Activated CD4-positive, alpha-beta memory T cell treated with anti-CD3 and anti-CD28 coated beads for 36 hours (primary cell): ENCODE data around the gene FBLN1. TPM values are rescaled to one million over a fixed set of nuclear protein-coding genes. Genes with fewer than 3 reads are reported as not detected.
"Not testable (repeated sequence)": the region's sequence is repeated elsewhere in the genome, so short reads cannot be mapped to it uniquely, and the experiment has no call there.

Source experiments
- CTCF ChIA-PET: fragments of 350-600 bp; sonication (Branson Sonifier 250); formaldehyde crosslinking; loops from one replicate; lab custom pipeline; 2021; ENCODE audit warnings: antibody characterized with exemption, inconsistent platforms; lab: Charles Lee
- POLR2A ChIA-PET: fragments of 350-600 bp; sonication (Branson Sonifier 250); formaldehyde crosslinking; loops from one replicate; lab custom pipeline; 2021; ENCODE audit warnings: antibody characterized with exemption; lab: Charles Lee
- DNase-seq: peaks from one replicate; pipeline ENCODE4 v3.0.0-alpha.2; 2020
- H3K27ac Mint-ChIP-seq: one replicate; pipeline ENCODE4 v1.8.0; 2021; ENCODE audit warnings: mixed read lengths
- H3K27me3 Mint-ChIP-seq: one replicate; pipeline ENCODE4 v1.8.0; 2021; ENCODE audit warnings: mixed read lengths
- H3K36me3 Mint-ChIP-seq: one replicate; pipeline ENCODE4 v1.8.0; 2021; ENCODE audit warnings: mixed read lengths
- H3K4me1 Mint-ChIP-seq: one replicate; pipeline ENCODE4 v1.8.0; 2021; ENCODE audit warnings: low read depth, mixed read lengths
- H3K4me3 Mint-ChIP-seq: one replicate; pipeline ENCODE4 v1.8.0; 2021; ENCODE audit warnings: mild to moderate bottlenecking, mixed read lengths
- H3K9me3 Mint-ChIP-seq: one replicate; pipeline ENCODE4 v1.8.0; 2021; ENCODE audit warnings: mixed read lengths
- intact Hi-C: fragments of 100-400 bp; cut with micrococcal nuclease; formaldehyde crosslinking; loops from one replicate; pipeline ENCODE4 v1.15.1; 2023
- total RNA-seq, 2 experiments: library from RNA; stranded (reverse); gene quantifications; one replicate each; pipeline ENCODE4 v1.2.3, GENCODE V29; 2021

FBLN1 gene
- total RNA-seq, 2 experiments from 2014 or later: not detected

DNA sequence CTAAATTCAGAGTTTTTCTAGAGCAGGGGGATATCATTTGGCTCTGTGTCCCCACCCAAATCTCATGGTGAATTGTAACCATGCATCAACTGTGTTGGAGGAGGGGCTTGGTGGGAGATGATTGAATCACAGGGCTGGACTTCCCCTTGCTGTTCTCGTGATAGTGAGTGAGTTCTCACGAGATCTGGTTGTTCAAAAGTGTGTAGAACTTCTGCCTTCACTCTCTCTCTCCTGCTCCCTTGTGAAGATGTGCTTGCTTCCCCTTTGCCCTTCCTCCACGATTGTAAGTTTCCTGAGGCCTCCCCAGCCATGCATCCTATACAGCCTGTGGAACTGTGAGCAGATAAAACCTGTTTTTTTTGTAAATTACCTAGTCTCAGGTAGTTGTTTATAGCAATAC is 22.0 kb upstream of the FBLN1 start:
- Mint-ChIP-seq H3K4me3 (no peak overlapping the region), H3K27me3 (peaks cover 6% of the 10 kb centered on the region), H3K36me3 (no peaks in the 10 kb centered on the region), H3K9me3 (peaks cover 3% of the 10 kb centered on the region), H3K27ac (no peak overlapping the region), H3K4me1 (no peaks in the 10 kb centered on the region)
- intact Hi-C loops: no loop called here
- POLR2A ChIA-PET: no interaction called here
- CTCF ChIA-PET: no interaction called here
- DNase-seq: no peak

DNA sequence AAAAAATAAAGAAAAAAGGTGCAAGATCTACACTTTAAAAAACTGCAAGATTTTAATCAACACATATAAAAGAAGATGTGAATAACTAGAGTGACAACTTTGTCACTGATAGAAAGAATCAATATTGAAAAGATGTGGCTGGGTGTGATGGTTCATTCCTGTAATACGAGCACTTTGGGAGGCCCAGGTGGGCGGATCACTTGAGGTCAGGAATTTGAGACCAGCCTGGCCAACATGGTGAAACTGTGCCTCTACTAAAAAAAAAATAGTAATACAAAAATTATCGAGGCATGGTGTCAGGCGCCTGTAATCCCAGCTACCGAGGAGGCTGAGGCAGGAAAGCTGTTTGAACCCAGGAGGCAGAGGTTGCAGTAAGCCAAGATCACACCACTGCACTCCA is 21.0 kb upstream of the FBLN1 start:
- ChIA-PET CTCF (interaction anchor here (0.6 kb wide), 1 partner anchor 37 kb away, joined by 4 read pairs; no protein-coding TSS in a partner anchor), POLR2A (no interaction called here)
- Mint-ChIP-seq H3K9me3 (peaks cover 3% of the 10 kb centered on the region), H3K27ac (no peak overlapping the region), H3K27me3 (peaks cover 6% of the 10 kb centered on the region), H3K36me3 (no peaks in the 10 kb centered on the region), H3K4me3 (no peak overlapping the region), H3K4me1 (no peaks in the 10 kb centered on the region)
- intact Hi-C loops: no loop called here
- DNase-seq: no peak

DNA sequence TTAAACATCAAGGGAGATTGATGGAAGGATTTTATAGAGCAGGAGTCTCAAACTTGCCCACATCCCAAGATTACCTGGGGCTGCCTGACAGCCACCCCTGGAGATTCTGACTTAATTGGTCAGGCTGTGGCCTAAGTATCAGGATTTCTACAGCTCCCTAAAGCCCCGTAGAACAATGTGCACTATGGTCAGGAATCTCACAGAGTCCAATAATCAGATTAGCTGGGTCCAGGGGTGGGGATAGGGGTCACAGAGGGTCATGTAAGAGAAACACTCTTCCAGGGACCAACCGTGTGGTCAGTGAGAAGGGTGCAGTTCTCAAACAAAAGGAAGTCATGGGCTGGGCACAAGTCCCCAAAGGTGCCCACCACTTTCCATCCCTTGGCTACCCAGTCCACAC is 20.5 kb upstream of the FBLN1 start:
- no peaks in the 10 kb centered on the region for H3K4me1 Mint-ChIP-seq
- H3K9me3 Mint-ChIP-seq: peaks cover 3% of the 10 kb centered on the region
- POLR2A ChIA-PET: interaction anchor here (0.7 kb wide), 1 partner anchor 126 kb away, joined by 6 read pairs; no protein-coding TSS in a partner anchor
- CTCF ChIA-PET: interaction anchor here (0.6 kb wide), 1 partner anchor 38 kb away, joined by 4 read pairs; no protein-coding TSS in a partner anchor
- intact Hi-C loops: no loop called here
- peaks cover 6% of the 10 kb centered on the region for H3K27me3 Mint-ChIP-seq
- H3K27ac Mint-ChIP-seq: no peak overlapping the region
- no peaks in the 10 kb centered on the region for H3K36me3 Mint-ChIP-seq
- DNase-seq: no peak
- no peak overlapping the region for H3K4me3 Mint-ChIP-seq

- POLR2A ChIA-PET: no interaction called here
- intact Hi-C loops: no loop called here
- H3K27me3 Mint-ChIP-seq: peaks cover 4% of the 10 kb centered on the region
- no peaks in the 10 kb centered on the region for H3K4me1 Mint-ChIP-seq
- CTCF ChIA-PET: no interaction called here
- DNase-seq: no peak
- no peak overlapping the region for H3K4me3 Mint-ChIP-seq
- H3K9me3 Mint-ChIP-seq: peaks cover 3% of the 10 kb centered on the region
- no peak overlapping the region for H3K27ac Mint-ChIP-seq
- H3K36me3 Mint-ChIP-seq: no peaks in the 10 kb centered on the region
These were observed 19.4 kb upstream of the FBLN1 start for GRCh38 chr22:45483319-45483718.

DNA sequence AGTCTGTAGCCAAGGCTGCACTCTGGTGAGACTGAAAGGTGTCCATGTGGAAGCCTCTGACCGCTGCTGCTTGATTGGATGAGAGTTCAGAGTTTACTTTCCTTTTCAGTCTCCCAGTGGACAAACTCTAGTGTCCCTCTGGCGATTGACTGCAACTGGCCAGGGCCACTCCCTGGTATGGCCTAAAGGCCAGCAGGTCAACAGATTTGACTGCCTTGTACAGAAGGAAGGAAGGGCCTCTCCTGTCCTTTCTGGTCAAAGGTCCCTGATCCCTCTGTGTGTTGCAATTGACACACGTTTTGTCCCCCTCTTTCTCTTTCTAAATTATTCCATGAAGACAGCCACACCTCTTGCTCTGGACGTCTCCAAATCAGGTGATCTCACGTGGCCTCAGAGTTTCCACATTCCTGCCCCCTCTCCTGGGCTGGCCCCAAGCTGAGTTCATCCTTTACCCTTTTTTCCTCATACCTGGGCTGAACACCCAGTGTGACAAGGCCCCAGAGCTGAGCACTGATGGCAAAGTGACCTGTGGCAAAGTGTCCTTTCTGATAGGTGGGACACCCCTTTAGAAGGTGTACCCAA is 18.7 kb upstream of the FBLN1 start:
- Mint-ChIP-seq H3K36me3 (no peaks in the 10 kb centered on the region), H3K27me3 (peaks cover 5% of the 10 kb centered on the region), H3K9me3 (peaks cover 6% of the 10 kb centered on the region), H3K4me3 (no peak overlapping the region), H3K27ac (no peak overlapping the region), H3K4me1 (no peaks in the 10 kb centered on the region)
- POLR2A ChIA-PET: no interaction called here
- CTCF ChIA-PET: no interaction called here
- intact Hi-C loops: no loop called here
- DNase-seq: no peak

DNA sequence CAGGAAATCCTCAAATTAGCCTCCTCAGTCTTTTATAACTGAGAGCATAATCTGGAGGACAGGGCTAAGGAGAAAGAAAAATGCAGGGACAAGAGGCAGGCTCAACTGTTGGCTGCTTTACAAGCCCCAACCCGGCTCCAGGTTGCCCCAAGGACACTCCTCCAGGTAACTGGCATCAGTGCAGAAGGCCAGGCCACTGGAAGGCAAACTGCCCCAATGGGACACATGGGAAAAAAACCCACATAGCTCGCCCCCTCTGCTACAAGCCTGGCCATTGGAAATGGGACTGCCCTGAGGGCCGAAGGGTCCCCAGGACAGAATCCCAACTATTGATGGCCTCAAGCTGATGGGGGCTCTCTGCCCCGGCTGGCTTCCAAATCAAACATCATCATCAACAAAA is 17.9 kb upstream of the FBLN1 start:
- intact Hi-C loops: no loop called here
- H3K36me3 Mint-ChIP-seq: no peaks in the 10 kb centered on the region
- CTCF ChIA-PET: no interaction called here

GRCh38 chr22:45485261-45485660 is 17.4 kb upstream of the FBLN1 start:
- no peak for DNase-seq

More for the DNA sequence above, 17.9 kb upstream of the FBLN1 start:
- POLR2A ChIA-PET: no interaction called here
- Mint-ChIP-seq H3K4me1 (no peaks in the 10 kb centered on the region), H3K27ac (no peak overlapping the region), H3K9me3 (peaks cover 6% of the 10 kb centered on the region), H3K4me3 (no peak overlapping the region), H3K27me3 (peaks cover 8% of the 10 kb centered on the region)
- DNase-seq: no peak

GRCh38 chr22:45488764-45489370 is 13.8 kb upstream of the FBLN1 start:
- H3K36me3 Mint-ChIP-seq: no peaks in the 10 kb centered on the region
- intact Hi-C loops: no loop called here
- no peak overlapping the region for H3K27ac Mint-ChIP-seq
- peaks cover 20% of the 10 kb centered on the region for H3K27me3 Mint-ChIP-seq
- ChIA-PET POLR2A (no interaction called here), CTCF (no interaction called here)
- no peak for DNase-seq
- H3K4me1 Mint-ChIP-seq: no peaks in the 10 kb centered on the region
- no peak overlapping the region for H3K4me3 Mint-ChIP-seq
- peaks cover 2% of the 10 kb centered on the region for H3K9me3 Mint-ChIP-seq

More at GRCh38 chr22:45485261-45485660, 17.4 kb upstream of the FBLN1 start:
- Mint-ChIP-seq H3K27me3 (peaks cover 10% of the 10 kb centered on the region), H3K36me3 (no peaks in the 10 kb centered on the region), H3K9me3 (peaks cover 6% of the 10 kb centered on the region), H3K4me1 (no peaks in the 10 kb centered on the region), H3K27ac (no peak overlapping the region), H3K4me3 (no peak overlapping the region)
- intact Hi-C loops: no loop called here
- POLR2A ChIA-PET: no interaction called here
- CTCF ChIA-PET: no interaction called here

DNA sequence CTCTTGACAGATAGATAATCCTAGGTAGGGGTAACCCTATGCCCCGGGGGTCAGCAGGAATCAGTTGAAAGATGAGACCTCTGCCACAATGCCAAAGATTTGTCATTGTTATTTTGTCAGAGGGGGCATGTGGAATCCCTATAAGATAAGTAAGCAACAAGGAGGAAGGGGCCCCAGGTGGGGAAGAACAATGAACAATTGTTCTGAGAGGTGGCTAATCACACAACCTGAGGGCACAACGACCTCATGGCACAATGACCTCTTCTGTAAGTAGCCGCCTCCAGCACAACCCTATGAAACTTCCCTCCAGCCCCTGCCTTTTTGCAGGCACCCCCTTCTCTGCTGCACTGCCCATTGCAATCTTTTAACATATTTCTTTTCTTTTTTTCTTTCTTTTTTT is 11.8 kb upstream of the FBLN1 start:
- no peak overlapping the region for H3K4me3 Mint-ChIP-seq
- ChIA-PET POLR2A (no interaction called here), CTCF (no interaction called here)
- intact Hi-C loops: no loop called here
- H3K4me1 Mint-ChIP-seq: no peaks in the 10 kb centered on the region
- H3K27me3 Mint-ChIP-seq: peaks cover 24% of the 10 kb centered on the region
- H3K9me3 Mint-ChIP-seq: peaks cover 2% of the 10 kb centered on the region
- no peak for DNase-seq
- no peaks in the 10 kb centered on the region for H3K36me3 Mint-ChIP-seq
- no peak overlapping the region for H3K27ac Mint-ChIP-seq

DNA sequence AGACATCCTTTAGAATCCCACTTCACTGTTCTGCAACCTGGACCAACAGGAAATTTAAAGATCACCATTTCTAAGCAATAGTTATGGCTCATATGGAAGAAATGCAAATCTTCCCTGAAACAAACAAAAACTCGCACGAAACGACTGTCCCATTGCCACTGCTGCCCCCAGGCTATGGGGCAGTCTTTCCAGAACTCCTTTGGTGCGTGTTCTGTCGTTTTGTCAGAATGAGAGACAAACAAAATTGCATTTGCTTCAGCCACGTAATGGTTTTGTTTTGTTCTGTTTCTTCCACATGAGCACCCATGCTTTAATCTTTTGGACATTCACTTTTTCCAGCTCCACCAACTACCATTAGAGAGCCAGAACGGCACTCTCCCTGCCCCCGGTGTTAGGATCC is 10.8 kb upstream of the FBLN1 start:
- POLR2A ChIA-PET: no interaction called here
- no peak overlapping the region for H3K4me3 Mint-ChIP-seq
- H3K27me3 Mint-ChIP-seq: peaks cover 24% of the 10 kb centered on the region
- CTCF ChIA-PET: interaction anchor here (0.5 kb wide), 1 partner anchor 703 kb away, joined by 3 read pairs; no protein-coding TSS in a partner anchor
- H3K4me1 Mint-ChIP-seq: no peaks in the 10 kb centered on the region
- intact Hi-C loops: no loop called here
- no peak overlapping the region for H3K27ac Mint-ChIP-seq
- DNase-seq: no peak
- H3K9me3 Mint-ChIP-seq: peaks cover 2% of the 10 kb centered on the region
- H3K36me3 Mint-ChIP-seq: no peaks in the 10 kb centered on the region

DNA sequence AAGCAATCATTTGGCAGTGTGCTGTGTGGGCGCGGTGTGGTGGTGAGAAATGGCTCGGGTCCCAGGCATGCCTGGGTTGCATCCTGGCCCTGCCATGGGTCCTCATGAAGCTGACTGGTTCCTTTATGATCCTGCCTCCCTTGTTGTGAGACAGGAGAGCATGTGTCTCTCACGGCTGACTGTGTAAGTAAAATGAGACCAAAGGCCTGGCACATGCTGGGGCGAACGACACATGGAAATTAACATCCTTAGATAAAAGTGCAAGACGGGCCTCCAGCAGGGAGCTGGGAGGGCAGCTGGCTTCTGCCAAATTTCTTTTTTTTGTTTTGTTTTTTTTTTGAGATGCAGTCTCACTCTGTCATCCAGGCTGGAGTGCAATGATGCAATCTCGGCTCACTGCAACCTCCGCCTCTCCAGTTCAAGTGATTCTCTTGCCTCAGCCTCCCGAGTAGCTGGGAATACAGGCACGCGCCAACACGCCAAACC is 9.4 kb upstream of the FBLN1 start:
- POLR2A ChIA-PET: no interaction called here
- CTCF ChIA-PET: no interaction called here

DNA sequence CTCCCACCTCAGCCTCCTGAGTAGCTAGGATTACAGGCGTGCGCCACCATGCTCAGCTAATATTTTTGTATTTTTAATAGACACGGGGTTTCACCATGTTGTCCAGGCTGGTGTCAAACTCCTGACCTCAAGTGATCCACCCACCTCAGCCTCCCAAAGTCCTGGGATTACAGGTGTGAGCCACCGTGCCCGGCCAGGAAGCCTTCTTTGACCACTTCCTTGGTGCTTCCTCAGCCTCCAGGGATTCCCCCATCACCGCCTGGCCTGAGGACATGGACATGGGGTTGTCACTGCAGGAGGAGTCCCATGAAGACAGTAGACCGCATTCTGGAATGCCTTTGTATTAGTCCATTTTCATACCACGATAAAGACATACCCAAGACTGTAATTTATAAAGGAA is 8.4 kb upstream of the FBLN1 start:
- DNase-seq, intact Hi-C loops, H3K36me3 Mint-ChIP-seq, H3K4me3 Mint-ChIP-seq, H3K4me1 Mint-ChIP-seq, POLR2A ChIA-PET, CTCF ChIA-PET, H3K9me3 Mint-ChIP-seq, H3K27ac Mint-ChIP-seq: not testable (repeated sequence)
- peaks cover 21% of the 10 kb centered on the region for H3K27me3 Mint-ChIP-seq

More for the DNA sequence above, 9.4 kb upstream of the FBLN1 start:
- no peak overlapping the region for H3K27ac Mint-ChIP-seq
- H3K27me3 Mint-ChIP-seq: peaks cover 22% of the 10 kb centered on the region
- no peak for DNase-seq
- no peaks in the 10 kb centered on the region for H3K36me3 Mint-ChIP-seq
- H3K9me3 Mint-ChIP-seq: peaks cover 2% of the 10 kb centered on the region
- intact Hi-C loops: no loop called here
- no peak overlapping the region for H3K4me3 Mint-ChIP-seq
- peaks cover 3% of the 10 kb centered on the region for H3K4me1 Mint-ChIP-seq

DNA sequence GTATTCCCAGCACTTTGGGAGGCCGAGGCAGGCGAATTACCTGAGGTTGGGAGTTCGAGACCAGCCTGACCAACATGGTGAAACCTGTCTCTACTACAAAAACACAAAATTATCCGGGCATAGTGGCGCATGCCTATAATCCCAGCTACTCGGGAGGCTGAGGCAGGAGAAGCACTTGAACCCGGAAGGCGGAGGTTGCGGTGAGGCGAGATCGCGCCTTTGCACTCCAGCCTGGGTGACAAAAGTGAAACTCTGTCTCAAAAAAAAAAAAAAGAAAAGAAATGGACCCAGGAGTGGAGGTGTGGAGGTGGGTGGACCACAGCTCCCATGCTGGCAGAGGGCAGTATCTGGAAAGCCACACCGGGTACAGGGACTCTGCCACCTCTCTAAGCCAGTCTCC is 7.1 kb upstream of the FBLN1 start:
- CTCF ChIA-PET: interaction anchor here (0.6 kb wide), 1 partner anchor 84 kb away, joined by 3 read pairs; no protein-coding TSS in a partner anchor
- H3K27ac Mint-ChIP-seq, intact Hi-C loops, H3K4me1 Mint-ChIP-seq, POLR2A ChIA-PET, H3K4me3 Mint-ChIP-seq, DNase-seq, H3K36me3 Mint-ChIP-seq, H3K9me3 Mint-ChIP-seq: not testable (repeated sequence)
- H3K27me3 Mint-ChIP-seq: peaks cover 22% of the 10 kb centered on the region
